ENCODE results near the gene CDC34.

CDC34 gene

DNA sequence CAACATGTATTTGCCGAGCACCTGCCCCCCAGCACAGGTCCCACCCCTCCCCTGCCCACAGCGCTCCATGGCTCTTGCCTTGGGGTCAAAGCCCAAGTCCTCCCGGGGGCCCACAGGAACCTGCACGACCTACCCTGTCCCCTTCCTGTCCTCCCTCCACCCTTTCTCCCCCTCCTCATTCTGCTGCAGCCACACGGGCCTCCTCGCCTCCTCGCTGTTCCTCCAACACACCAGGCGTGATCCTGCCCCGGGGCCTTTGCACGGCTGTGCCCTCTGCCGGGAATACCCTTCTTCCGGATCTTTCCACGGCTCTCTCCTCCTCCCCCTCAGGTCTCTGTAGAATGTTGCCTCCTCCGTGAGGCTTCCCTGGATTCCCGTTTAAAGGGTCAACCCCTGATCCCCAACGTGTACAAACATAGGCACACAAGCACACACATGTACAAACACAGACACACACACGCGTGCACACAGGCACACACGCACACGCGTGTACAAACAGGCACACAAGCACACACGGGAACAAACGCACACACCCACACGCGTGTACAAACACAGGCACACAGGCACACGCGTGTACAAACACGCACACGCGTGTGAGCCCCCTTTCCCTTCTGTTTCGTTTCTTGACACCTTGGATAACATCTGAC lies 32.5 kb upstream of the CDC34 start:
- TF ChIP-seq, protein P1, sequence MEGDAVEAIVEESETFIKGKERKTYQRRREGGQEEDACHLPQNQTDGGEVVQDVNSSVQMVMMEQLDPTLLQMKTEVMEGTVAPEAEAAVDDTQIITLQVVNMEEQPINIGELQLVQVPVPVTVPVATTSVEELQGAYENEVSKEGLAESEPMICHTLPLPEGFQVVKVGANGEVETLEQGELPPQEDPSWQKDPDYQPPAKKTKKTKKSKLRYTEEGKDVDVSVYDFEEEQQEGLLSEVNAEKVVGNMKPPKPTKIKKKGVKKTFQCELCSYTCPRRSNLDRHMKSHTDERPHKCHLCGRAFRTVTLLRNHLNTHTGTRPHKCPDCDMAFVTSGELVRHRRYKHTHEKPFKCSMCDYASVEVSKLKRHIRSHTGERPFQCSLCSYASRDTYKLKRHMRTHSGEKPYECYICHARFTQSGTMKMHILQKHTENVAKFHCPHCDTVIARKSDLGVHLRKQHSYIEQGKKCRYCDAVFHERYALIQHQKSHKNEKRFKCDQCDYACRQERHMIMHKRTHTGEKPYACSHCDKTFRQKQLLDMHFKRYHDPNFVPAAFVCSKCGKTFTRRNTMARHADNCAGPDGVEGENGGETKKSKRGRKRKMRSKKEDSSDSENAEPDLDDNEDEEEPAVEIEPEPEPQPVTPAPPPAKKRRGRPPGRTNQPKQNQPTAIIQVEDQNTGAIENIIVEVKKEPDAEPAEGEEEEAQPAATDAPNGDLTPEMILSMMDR (conservative IDR thresholded peaks at IDR 0.05): no peak
- no peak overlapping the region for H3K27ac ChIP-seq

DNA sequence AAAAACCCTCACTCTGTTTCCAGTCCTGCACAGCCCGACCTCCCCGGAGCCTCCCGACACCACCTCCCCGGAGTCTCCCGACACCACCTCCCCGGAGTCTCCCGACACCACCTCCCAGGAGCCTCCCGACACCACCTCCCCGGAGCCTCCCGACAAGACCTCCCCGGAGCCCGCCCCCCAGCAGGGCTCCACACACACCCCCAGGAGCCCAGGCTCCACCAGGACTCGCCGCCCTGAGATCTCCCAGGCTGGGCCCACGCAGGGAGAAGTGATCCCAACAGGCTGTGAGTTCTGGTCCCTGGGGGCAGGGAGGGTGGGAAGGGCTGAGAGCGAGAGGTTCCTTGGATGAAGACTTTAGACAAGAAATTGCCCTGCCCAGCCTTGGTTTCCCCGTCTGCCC lies 29.9 kb upstream of the CDC34 start:
- TF ChIP-seq, protein P1 (conservative IDR thresholded peaks at IDR 0.05): no peak

DNA sequence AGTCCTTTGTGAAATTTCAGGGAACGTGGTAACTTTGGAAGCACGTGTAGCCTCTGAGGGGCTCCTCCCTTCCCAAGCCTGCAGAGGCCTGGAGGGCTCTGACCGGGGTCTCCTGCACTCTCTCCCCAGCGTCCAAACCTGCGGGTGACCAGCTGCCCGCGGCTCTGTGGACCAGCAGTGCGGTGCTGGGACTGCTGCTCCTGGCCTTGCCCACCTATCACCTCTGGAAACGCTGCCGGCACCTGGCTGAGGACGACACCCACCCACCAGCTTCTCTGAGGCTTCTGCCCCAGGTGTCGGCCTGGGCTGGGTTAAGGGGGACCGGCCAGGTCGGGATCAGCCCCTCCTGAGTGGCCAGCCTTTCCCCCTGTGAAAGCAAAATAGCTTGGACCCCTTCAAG lies 26.9 kb upstream of the CDC34 start:
- TF ChIP-seq, protein P1 (conservative IDR thresholded peaks at IDR 0.05): no peak
- no peak overlapping the region for H3K27ac ChIP-seq

More for the DNA sequence above, 29.9 kb upstream of the CDC34 start:
- H3K27ac ChIP-seq: no peak overlapping the region

DNA sequence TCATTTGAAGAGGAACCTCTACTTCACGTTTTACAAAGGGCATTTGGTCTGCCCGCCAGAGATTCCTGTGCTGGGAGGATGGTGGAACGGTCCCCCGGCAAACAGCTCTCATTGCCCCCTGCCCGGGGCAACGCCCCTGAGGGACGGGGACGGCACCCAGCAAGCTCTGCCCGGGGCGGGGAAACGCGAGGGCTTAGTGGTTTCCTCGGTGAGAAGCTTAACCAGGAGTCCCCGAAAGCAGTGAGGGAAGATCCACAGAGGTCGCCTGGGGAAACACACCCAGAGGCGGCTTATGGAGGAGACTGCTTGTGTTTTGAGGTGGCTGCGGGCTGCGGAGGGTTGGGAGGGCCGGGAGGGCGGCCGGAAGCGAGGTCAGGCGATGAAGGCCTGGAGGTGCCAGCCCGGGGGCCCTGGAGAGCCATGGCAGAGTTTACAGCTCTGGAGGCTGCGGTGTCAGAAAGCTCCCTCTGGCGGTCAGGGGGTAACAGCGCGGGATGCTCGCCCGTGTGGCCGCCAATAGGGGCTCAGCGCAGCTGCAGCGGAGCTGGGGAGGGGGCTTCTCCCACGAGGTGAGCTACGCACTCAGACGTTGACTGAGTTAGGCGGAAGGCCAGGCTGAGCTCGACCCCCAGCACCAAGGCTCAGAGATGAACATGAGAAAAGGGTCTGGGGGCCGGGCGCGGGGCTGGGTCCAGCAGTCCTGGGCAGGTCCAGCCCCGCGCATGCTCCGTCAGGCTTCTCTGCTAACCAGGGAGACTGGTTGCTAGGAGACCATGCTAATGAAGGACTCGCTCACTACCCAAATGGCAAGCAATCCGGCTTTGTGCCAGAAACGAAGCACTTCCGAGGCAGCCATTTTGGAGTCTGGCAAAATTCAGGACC lies 24.9 kb upstream of the CDC34 start:
- peak overlapping the region; percentile 82 for H3K27ac ChIP-seq

DNA sequence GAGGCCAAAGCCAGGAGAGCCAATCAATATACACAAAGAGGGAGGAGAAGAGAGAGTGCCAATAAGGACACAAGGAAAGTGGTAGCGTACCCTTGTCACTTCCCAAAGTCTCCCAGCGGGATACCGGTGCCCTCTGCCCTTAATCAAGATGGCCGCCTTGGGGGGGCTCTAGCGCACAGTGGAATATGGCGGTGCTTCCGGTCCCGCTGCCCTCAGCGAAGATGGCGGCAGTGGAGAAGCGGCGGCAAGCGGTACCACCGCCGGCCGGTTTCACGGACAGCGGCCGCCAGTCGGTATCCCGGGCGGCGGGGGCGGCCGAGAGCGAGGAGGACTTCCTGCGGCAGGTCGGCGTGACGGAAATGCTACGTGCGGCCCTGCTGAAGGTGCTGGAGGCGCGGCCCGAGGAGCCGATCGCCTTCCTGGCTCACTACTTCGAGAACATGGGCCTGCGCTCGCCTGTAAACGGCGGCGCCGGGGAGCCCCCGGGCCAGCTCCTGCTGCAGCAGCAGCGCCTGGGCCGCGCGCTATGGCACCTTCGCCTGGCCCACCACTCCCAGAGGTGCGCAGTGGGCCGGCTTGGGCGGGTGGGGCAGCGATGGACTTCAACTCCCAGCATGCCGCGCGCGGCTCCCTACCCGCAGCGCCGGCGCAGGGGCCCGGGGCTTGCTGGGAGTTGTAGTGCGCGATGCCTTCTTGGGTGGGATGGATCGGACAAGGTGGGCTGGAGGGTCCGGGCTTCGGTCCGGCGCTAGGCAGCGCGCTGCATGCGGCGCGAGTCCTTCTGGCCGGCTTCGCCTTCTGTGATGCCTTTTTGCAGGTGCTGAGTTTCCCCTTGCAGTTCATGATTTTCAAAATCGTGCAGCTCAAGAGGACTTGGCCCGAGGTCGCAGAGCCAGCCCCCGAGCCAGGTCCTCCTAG lies 24.0 kb upstream of the CDC34 start, which contains the start of gene TPGS1:
Gene TPGS1, plus strand, starts transcription at position 212 of the 918 bp plus-strand sequence. Its CDS starts 10 bp downstream, at position 222.
- H3K27ac ChIP-seq: peak within 1 kb of the TSS; percentile 82
- TF ChIP-seq, protein P1 (conservative IDR thresholded peaks at IDR 0.05): no peak

More for the DNA sequence above, 24.9 kb upstream of the CDC34 start:
- TF ChIP-seq, protein P1 (conservative IDR thresholded peaks at IDR 0.05): peak; percentile 95

DNA sequence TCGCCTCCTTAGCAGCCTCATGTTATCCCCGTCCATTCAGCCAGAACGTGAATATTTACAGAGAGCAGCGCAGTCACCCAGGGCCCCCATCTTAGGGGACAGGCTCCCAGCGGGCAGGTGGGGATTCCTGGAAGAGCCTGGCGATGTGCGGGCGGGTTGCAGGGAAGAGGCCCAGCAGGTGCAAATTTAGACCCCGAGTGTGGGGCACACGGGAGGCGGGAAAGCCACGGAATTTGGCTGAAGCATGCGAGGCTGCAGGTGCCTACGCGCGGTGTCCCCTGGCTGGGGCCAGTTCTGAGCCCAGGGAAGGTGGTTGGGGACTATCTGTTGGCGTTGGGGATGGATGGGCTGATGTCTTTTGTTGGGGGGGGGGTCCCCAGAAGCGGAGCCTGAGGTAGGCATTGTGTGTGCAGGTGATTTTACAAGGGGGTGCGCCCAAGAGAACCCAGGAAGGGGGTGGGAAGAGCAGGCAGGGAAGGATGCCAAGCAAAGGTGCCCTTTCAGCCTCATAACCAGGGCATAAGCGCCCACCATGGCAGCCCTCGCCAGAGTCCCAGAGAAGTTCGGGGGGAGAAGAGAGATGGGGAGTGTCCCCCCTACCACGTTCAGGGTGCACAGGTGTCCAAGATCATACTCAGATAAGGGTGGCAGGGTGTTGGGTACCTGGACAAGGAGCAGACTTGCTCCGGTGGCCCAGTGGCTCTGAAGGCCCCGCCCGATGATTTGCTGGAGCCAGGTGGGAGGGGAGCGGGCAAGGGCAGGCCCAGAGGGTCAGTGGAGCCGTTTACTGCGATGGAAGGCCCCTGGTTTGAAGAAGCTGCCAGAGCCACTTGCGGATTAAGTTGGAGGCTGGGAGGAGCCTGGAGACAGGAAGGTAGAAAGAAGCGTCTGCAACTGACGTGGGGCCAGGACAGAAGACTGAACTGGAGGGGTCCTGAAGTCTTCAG lies 23.1 kb upstream of the CDC34 start:
- peak overlapping the region; percentile 82; the same call in 1 of the 2 replicates for H3K27ac ChIP-seq
- TF ChIP-seq, protein P1 (conservative IDR thresholded peaks at IDR 0.05): no peak

Data from VCaP (cell line).